IMR-90 (cell line): ENCODE data around the gene RALGAPA2. TPM values are rescaled to one million over a fixed set of nuclear protein-coding genes. Genes with fewer than 3 reads are reported as not detected.

Experiments
- ATAC-seq: fragments of 200-7000 bp; cut with Tn5 transposase; 2 replicates; pipeline ENCODE4 v1.9.1; 2020; ENCODE audit warnings: low read depth, mild to moderate bottlenecking, moderate library complexity
- BruUV-seq: library from RNA; stranded (reverse); fragments of 400-500 nt; replicated peaks from 2 replicates; lab custom pipeline; 2021; lab: Mats Ljungman, UMichigan
- CTCF ChIA-PET: fragments of 300-600 bp; formaldehyde crosslinking; extraction: SDS; loops from one replicate; lab custom pipeline; 2021; ENCODE audit warnings: antibody characterized with exemption; lab: Yijun Ruan, JAX
- POLR2A ChIA-PET: fragments of 300-600 bp; sonication (Branson Sonifier 250); formaldehyde crosslinking; loops from one replicate; lab custom pipeline; 2022; ENCODE audit warnings: antibody characterized with exemption; ENCODE audit not compliant: unreplicated experiment; lab: Charles Lee
- DNase-seq: peaks from one replicate; pipeline ENCODE4 v3.0.0; 2013
- H2AFZ ChIP-seq: replicated peaks from 2 replicates; pipeline ENCODE3; 2013; ENCODE audit warnings: low read length, mild to moderate bottlenecking; ENCODE audit not compliant: poor library complexity
- H2AK5ac ChIP-seq: 2 replicates; pipeline ENCODE4 v1.6.1; 2013; ENCODE audit warnings: low read depth, low read length, inconsistent platforms
- H2AK9ac ChIP-seq: replicated peaks from 2 replicates; pipeline ENCODE3; 2013; ENCODE audit warnings: mild to moderate bottlenecking, low read depth, low read length, moderate library complexity; ENCODE audit not compliant: poor library complexity
- H2BK120ac ChIP-seq: 2 replicates; pipeline ENCODE4 v1.6.1; 2013; ENCODE audit warnings: low read depth, low read length, inconsistent platforms
- H2BK15ac ChIP-seq: 3 replicates; pipeline ENCODE4 v1.6.1; 2013; ENCODE audit warnings: low read depth, low read length, inconsistent platforms
- H2BK20ac ChIP-seq: 2 replicates; pipeline ENCODE4 v1.6.1; 2013; ENCODE audit warnings: low read depth, mild to moderate bottlenecking, inconsistent platforms, low read length, moderate library complexity
- H2BK5ac ChIP-seq: 2 replicates; pipeline ENCODE4 v1.6.1; 2013; ENCODE audit warnings: mild to moderate bottlenecking, low read depth, low read length, inconsistent platforms; ENCODE audit not compliant: poor library complexity, severe bottlenecking
- H3K14ac ChIP-seq: replicated peaks from 2 replicates; pipeline ENCODE4 v1.6.1; 2013; ENCODE audit warnings: low read depth, low read length, inconsistent platforms
- H3K18ac ChIP-seq: 2 replicates; pipeline ENCODE4 v1.6.1; 2013; ENCODE audit warnings: low read depth, low read length, control low read depth
- H3K23ac ChIP-seq: 2 replicates; pipeline ENCODE4 v1.6.1; 2013; ENCODE audit warnings: low read depth, low read length, inconsistent platforms
- H3K27ac ChIP-seq: 2 replicates; pipeline ENCODE4 v1.5.1; 2013; ENCODE audit warnings: mild to moderate bottlenecking, control low read depth, low read length; ENCODE audit not compliant: insufficient read depth
- H3K27me3 ChIP-seq: 2 replicates; pipeline ENCODE4 v1.6.1; 2013; ENCODE audit warnings: low read length; ENCODE audit not compliant: control insufficient read depth, insufficient read depth
- H3K36me3 ChIP-seq: 2 replicates; pipeline ENCODE4 v1.6.1; 2013; ENCODE audit warnings: low read length, mixed read lengths; ENCODE audit not compliant: control insufficient read depth, insufficient read depth
- H3K4ac ChIP-seq: 2 replicates; pipeline ENCODE4 v1.6.1; 2013; ENCODE audit warnings: low read depth, low read length, inconsistent platforms
- H3K4me1 ChIP-seq: 2 replicates; pipeline ENCODE4 v1.6.1; 2013; ENCODE audit warnings: low read length, mixed read lengths; ENCODE audit not compliant: control insufficient read depth, insufficient read depth
- H3K4me2 ChIP-seq: 2 replicates; pipeline ENCODE4 v1.6.1; 2013; ENCODE audit warnings: low read depth, mild to moderate bottlenecking, control low read depth, low read length, moderate library complexity
- H3K4me3 ChIP-seq: 2 replicates; pipeline ENCODE4 v1.5.1; 2013; ENCODE audit warnings: low read depth, mild to moderate bottlenecking, control low read depth, low read length, moderate library complexity; ENCODE audit not compliant: insufficient read depth
- H3K56ac ChIP-seq: 2 replicates; pipeline ENCODE4 v1.6.1; 2013; ENCODE audit warnings: low read length, inconsistent platforms; ENCODE audit not compliant: insufficient read depth; ENCODE audit errors: extremely low read depth
- H3K79me1 ChIP-seq, 2 experiments: 2 replicates each; pipeline ENCODE4 v1.6.1; 2013; ENCODE audit warnings: low read length in 2 of 2, inconsistent platforms in 1 of 2, low read depth in 1 of 2
- H3K9ac ChIP-seq: 2 replicates; pipeline ENCODE4 v1.6.1; 2013; ENCODE audit warnings: low read depth, low read length, control low read depth
- H3K9me1 ChIP-seq: 2 replicates; pipeline ENCODE4 v1.6.1; 2013; ENCODE audit warnings: low read length, inconsistent platforms; ENCODE audit not compliant: insufficient read depth
- H3K9me3 ChIP-seq: 2 replicates; pipeline ENCODE4 v1.6.1; 2013; ENCODE audit warnings: low read length; ENCODE audit not compliant: control insufficient read depth, insufficient read depth
- H4K20me1 ChIP-seq: 2 replicates; pipeline ENCODE4 v1.6.1; 2013; ENCODE audit warnings: low read length, inconsistent platforms; ENCODE audit not compliant: insufficient read depth
- H4K5ac ChIP-seq: 2 replicates; pipeline ENCODE4 v1.6.1; 2013; ENCODE audit warnings: mild to moderate bottlenecking, low read depth, low read length, control low read depth
- H4K8ac ChIP-seq, 2 experiments: 2 replicates each; pipeline ENCODE4 v1.6.1; 2013; ENCODE audit warnings: low read depth in 2 of 2, low read length in 2 of 2, control low read depth in 1 of 2, inconsistent platforms in 1 of 2
- H4K91ac ChIP-seq: 2 replicates; pipeline ENCODE4 v1.6.1; 2013; ENCODE audit warnings: low read depth, low read length, inconsistent platforms; ENCODE audit not compliant: insufficient read depth
- BHLHE40 ChIP-seq: fragments of 150-350 bp; IDR thresholded peaks from 2 replicates; pipeline ENCODE4 v1.6.1; 2016; ENCODE audit warnings: mild to moderate bottlenecking, low read depth, low read length
- CEBPB ChIP-seq: IDR thresholded peaks from 2 replicates; pipeline ENCODE4 v1.6.1; 2012; ENCODE audit warnings: low read depth, low read length, improper control_type of control experiment
- CHD1 ChIP-seq: IDR thresholded peaks from 2 replicates; pipeline ENCODE4 v1.6.1; 2012; ENCODE audit warnings: low read depth, low read length, improper control_type of control experiment
- CTCF ChIP-seq: conservative IDR thresholded peaks from 2 replicates; pipeline ENCODE4 v1.5.1; 2012; ENCODE audit warnings: mild to moderate bottlenecking, low read depth, low read length, improper control_type of control experiment
- ELK1 ChIP-seq: fragments of 150-350 bp; IDR thresholded peaks from 2 replicates; pipeline ENCODE4 v1.6.1; 2016; ENCODE audit warnings: low read depth, mild to moderate bottlenecking, low read length, moderate library complexity, borderline replicate concordance
- FOS ChIP-seq: fragments of 150-350 bp; IDR thresholded peaks from 2 replicates; pipeline ENCODE4 v1.6.1; 2016; ENCODE audit warnings: low read depth, low read length
- MAFK ChIP-seq: IDR thresholded peaks from 2 replicates; pipeline ENCODE4 v1.6.1; 2012; ENCODE audit warnings: low read depth, low read length, improper control_type of control experiment
- NFE2L2 ChIP-seq: fragments of 150-350 bp; IDR thresholded peaks from 2 replicates; pipeline ENCODE4 v1.6.1; 2016; ENCODE audit warnings: low read depth, mild to moderate bottlenecking, low read length
- POLR2A ChIP-seq: IDR thresholded peaks from 2 replicates; pipeline ENCODE4 v1.6.1; 2012; ENCODE audit warnings: mild to moderate bottlenecking, low read depth, low read length
- RAD21 ChIP-seq: IDR thresholded peaks from 2 replicates; pipeline ENCODE4 v1.6.1; 2012; ENCODE audit warnings: low read length, improper control_type of control experiment
- RCOR1 ChIP-seq: IDR thresholded peaks from 2 replicates; pipeline ENCODE4 v1.6.1; 2012; ENCODE audit warnings: mild to moderate bottlenecking, low read length, improper control_type of control experiment; ENCODE audit not compliant: insufficient replicate concordance
- RFX5 ChIP-seq: IDR thresholded peaks from 2 replicates; pipeline ENCODE4 v1.8.0; 2012; ENCODE audit warnings: low read depth, mild to moderate bottlenecking, low read length, moderate library complexity
- SMC3 ChIP-seq: fragments of 150-350 bp; IDR thresholded peaks from 2 replicates; pipeline ENCODE4 v1.6.1; 2016; ENCODE audit warnings: low read depth, mild to moderate bottlenecking, antibody characterized with exemption, low read length, moderate library complexity
- USF2 ChIP-seq: fragments of 150-350 bp; IDR thresholded peaks from 2 replicates; pipeline ENCODE4 v1.6.1; 2017; ENCODE audit warnings: mild to moderate bottlenecking, antibody characterized with exemption, low read length, low read depth
- WGBS, 2 experiments: methylation state at CpG; one replicate each; pipeline versions ENCODE4 v1.1.5 to v1.1.7; 2013; ENCODE audit warnings: missing lambda C conversion rate in 2 of 2; ENCODE audit not compliant: insufficient read length in 1 of 2; ENCODE audit errors: extremely low coverage in 2 of 2; 5-methylcytosine and 5-hydroxymethylcytosine counted together
- dilution Hi-C: fragments of 300-500 bp; cut with HindIII; formaldehyde crosslinking; loops from one replicate; pipeline ENCODE4 v1.14.3; 2018; ENCODE audit warnings: low sequenced_read_pairs; ENCODE audit not compliant: unreplicated experiment
- in situ Hi-C: fragments of 300-500 bp; cut with MboI; formaldehyde crosslinking; loops from 3 replicates; pipeline ENCODE4 v1.14.3; 2019; ENCODE audit warnings: low sequenced_read_pairs, inconsistent platforms, mixed read lengths
- intact Hi-C: fragments of 100-400 bp; cut with micrococcal nuclease; formaldehyde crosslinking; loops from 2 replicates; pipeline ENCODE4 v1.10.0; 2022
- polyA plus RNA-seq, 3 experiments: library from polyadenylated mRNA; depleted of rRNA; stranded (reverse); fragments of >200 nt; gene quantifications; 2 replicates each; pipeline ENCODE4 v1.2.3, GENCODE V29; 2012; ENCODE audit warnings: low replicate concordance in 1 of 3
- total RNA-seq: library from RNA; depleted of rRNA; stranded (reverse); fragments of >200 nt; gene quantifications from 2 replicates; pipeline ENCODE4 v1.2.3, GENCODE V29; 2012

RALGAPA2 gene
- total and polyA plus RNA-seq, 2 of the 4 experiments (the other 2 are of a cell fraction): 1.3 to 3.9 TPM

GRCh38 chr20:20641783-20642182 lies 70.7 kb downstream of the RALGAPA2 start:
- no peaks in the 10 kb centered on the region for H3K27me3 ChIP-seq
- H3K9me1 ChIP-seq: no peaks in the 10 kb centered on the region
- no peak overlapping the region for H3K18ac ChIP-seq
- no peaks in the 10 kb centered on the region for H3K4me1 ChIP-seq
- no peaks in the 10 kb centered on the region for H4K20me1 ChIP-seq
- no peak overlapping the region for H3K27ac ChIP-seq
- no peaks in the 10 kb centered on the region for H3K36me3 ChIP-seq
- TF ChIP-seq BHLHE40: no peak
- TF ChIP-seq MAFK: no peak
- TF ChIP-seq POLR2A: no peak
- TF ChIP-seq RFX5: no peak
- TF ChIP-seq NFE2L2: no peak
- no peak for TF ChIP-seq RCOR1
- no peak for TF ChIP-seq RAD21
- no peak for TF ChIP-seq ELK1
- no peak for TF ChIP-seq USF2
- no peak for TF ChIP-seq SMC3
- no peak for TF ChIP-seq CEBPB
- TF ChIP-seq FOS: no peak
- no peak for TF ChIP-seq CTCF
- no peak for TF ChIP-seq CHD1
- H3K56ac ChIP-seq: no peak overlapping the region
- ATAC-seq (no peak), DNase-seq (no peak)
- no peaks in the 10 kb centered on the region for H3K79me1 ChIP-seq
- H2AFZ ChIP-seq: no peak overlapping the region
- BruUV-seq: no TSS peak
- no peak overlapping the region for H2BK15ac ChIP-seq
- H3K9me3 ChIP-seq: no peaks in the 10 kb centered on the region
- no peak overlapping the region for H3K4me3 ChIP-seq
- H2BK20ac ChIP-seq: no peak overlapping the region
- in situ Hi-C loops: no loop called here
- no peak overlapping the region for H3K4me2 ChIP-seq
- POLR2A ChIA-PET: no interaction called here
- no peak overlapping the region for H3K4ac ChIP-seq
- intact Hi-C loops: no loop called here
- H2BK5ac ChIP-seq: no peak overlapping the region
- no peak overlapping the region for H4K91ac ChIP-seq
- H3K23ac ChIP-seq: no peak overlapping the region
- no peak overlapping the region for H4K8ac ChIP-seq
- CTCF ChIA-PET: no interaction called here
- dilution Hi-C loops: no loop called here
- no peak overlapping the region for H2AK9ac ChIP-seq
- H4K5ac ChIP-seq: no peak overlapping the region
- no peak overlapping the region for H3K9ac ChIP-seq
- H2BK120ac ChIP-seq: no peak overlapping the region
- no CpG with 5 or more reads among the region's 2 CpGs for whole genome bisulfite sequencing, 2 experiments
- no peak overlapping the region for H3K14ac ChIP-seq
- no peak overlapping the region for H2AK5ac ChIP-seq
